Mesenchymal stem cell (in vitro differentiated cells and primary cell): ENCODE data around the gene CDH12.

Experiments used
- DNase-seq: peaks from one replicate; pipeline ENCODE4 v3.0.0-alpha.2; 2013
- H2AFZ ChIP-seq: one replicate; pipeline ENCODE4 v1.6.1; 2013; ENCODE audit warnings: low read depth, mild to moderate bottlenecking, control low read depth, inconsistent platforms, low read length, moderate library complexity
- H2AK5ac ChIP-seq: 2 replicates; pipeline ENCODE4 v1.6.1; 2013; ENCODE audit warnings: low read length, moderate library complexity, mild to moderate bottlenecking, inconsistent platforms; ENCODE audit not compliant: severe bottlenecking
- H2BK120ac ChIP-seq: one replicate; pipeline ENCODE4 v1.6.1; 2013; ENCODE audit warnings: low read depth, mild to moderate bottlenecking, inconsistent platforms, low read length, moderate library complexity
- H2BK12ac ChIP-seq, 2 experiments: one replicate each; pipeline ENCODE4 v1.6.1; 2013; ENCODE audit warnings: inconsistent platforms in 2 of 2, low read length in 2 of 2, mild to moderate bottlenecking in 2 of 2, moderate library complexity in 2 of 2, control low read depth in 1 of 2
- H2BK15ac ChIP-seq: one replicate; pipeline ENCODE4 v1.6.1; 2013; ENCODE audit warnings: mild to moderate bottlenecking, low read depth, inconsistent platforms; ENCODE audit not compliant: poor library complexity, severe bottlenecking
- H2BK5ac ChIP-seq: 2 replicates; pipeline ENCODE4 v1.6.1; 2013; ENCODE audit warnings: low read depth, mild to moderate bottlenecking, low read length, control low read depth, inconsistent platforms; ENCODE audit not compliant: poor library complexity, severe bottlenecking
- H3K14ac ChIP-seq, 2 experiments: one replicate each; pipeline ENCODE4 v1.6.1; 2013; ENCODE audit warnings: inconsistent platforms in 2 of 2, low read length in 2 of 2, control low read depth in 1 of 2, mild to moderate bottlenecking in 1 of 2, moderate library complexity in 1 of 2
- H3K18ac ChIP-seq, 2 experiments: one replicate each; pipeline ENCODE4 v1.6.1; 2013; ENCODE audit warnings: inconsistent platforms in 2 of 2, low read length in 2 of 2, control low read depth in 1 of 2, low read depth in 1 of 2, mild to moderate bottlenecking in 1 of 2
- H3K23ac ChIP-seq, 2 experiments: one replicate each; pipeline ENCODE4 v1.6.1; 2013; ENCODE audit warnings: inconsistent platforms in 2 of 2, low read length in 2 of 2, mild to moderate bottlenecking in 2 of 2, moderate library complexity in 2 of 2, control low read depth in 1 of 2
- H3K27ac ChIP-seq: 2 replicates; pipeline ENCODE4 v1.5.1; 2013; ENCODE audit warnings: mild to moderate bottlenecking, moderate library complexity, low read length, control low read depth, inconsistent platforms; ENCODE audit not compliant: poor library complexity, severe bottlenecking
- H3K27me3 ChIP-seq, 2 experiments: 2 replicates each; pipeline versions ENCODE4 v1.6.1 to v1.7.0; 2013; ENCODE audit warnings: low read length in 2 of 2, mild to moderate bottlenecking in 2 of 2, moderate library complexity in 2 of 2, control low read depth in 1 of 2, inconsistent platforms in 1 of 2; ENCODE audit not compliant: control insufficient read depth in 1 of 2, insufficient read depth in 1 of 2
- H3K36me3 ChIP-seq, 2 experiments: 2 replicates each; pipeline versions ENCODE4 v1.6.1 to v1.7.0; 2013; ENCODE audit warnings: low read length in 2 of 2, control low read depth in 1 of 2, inconsistent platforms in 1 of 2, low read depth in 1 of 2, mild to moderate bottlenecking in 1 of 2; ENCODE audit not compliant: insufficient read depth in 2 of 2, control insufficient read depth in 1 of 2
- H3K4ac ChIP-seq, 2 experiments: one replicate each; pipeline ENCODE4 v1.6.1; 2013; ENCODE audit warnings: inconsistent platforms in 2 of 2, low read length in 2 of 2, mild to moderate bottlenecking in 2 of 2, moderate library complexity in 2 of 2, control low read depth in 1 of 2, low read depth in 1 of 2
- H3K4me1 ChIP-seq: 2 replicates; pipeline ENCODE4 v1.6.1; 2013; ENCODE audit warnings: low read depth, low read length, control low read depth; ENCODE audit not compliant: control insufficient read depth, insufficient read depth
- H3K4me2 ChIP-seq: 2 replicates; pipeline ENCODE4 v1.6.1; 2013; ENCODE audit warnings: low read length, mild to moderate bottlenecking, inconsistent platforms; ENCODE audit not compliant: poor library complexity, severe bottlenecking
- H3K4me3 ChIP-seq, 2 experiments: 2 replicates each; pipeline versions ENCODE4 v1.5.1 to v1.7.0; 2013; ENCODE audit warnings: low read length in 2 of 2, mild to moderate bottlenecking in 2 of 2, control low read depth in 1 of 2, low read depth in 1 of 2; ENCODE audit not compliant: insufficient read depth in 1 of 2
- H3K79me1 ChIP-seq: replicated peaks from 2 replicates; pipeline ENCODE4 v1.6.1; 2013; ENCODE audit warnings: mild to moderate bottlenecking, control low read depth, low read length, inconsistent platforms; ENCODE audit not compliant: poor library complexity, severe bottlenecking
- H3K9ac ChIP-seq: 2 replicates; pipeline ENCODE4 v1.7.0; 2013; ENCODE audit warnings: mild to moderate bottlenecking, low read length, moderate library complexity
- H3K9me3 ChIP-seq: 2 replicates; pipeline ENCODE4 v1.7.0; 2013; ENCODE audit warnings: mild to moderate bottlenecking, low read length; ENCODE audit not compliant: control insufficient read depth
- H4K8ac ChIP-seq: one replicate; pipeline ENCODE4 v1.6.1; 2013; ENCODE audit warnings: inconsistent platforms, mild to moderate bottlenecking, low read length, moderate library complexity
- H4K91ac ChIP-seq: one replicate; pipeline ENCODE4 v1.6.1; 2013; ENCODE audit warnings: mild to moderate bottlenecking, low read length, inconsistent platforms
- WGBS: methylation state at CpG from one replicate; pipeline ENCODE4 v1.1.7; 2013; ENCODE audit warnings: mixed read lengths; 5-methylcytosine and 5-hydroxymethylcytosine counted together

CDH12 gene

GRCh38 chr5:21823076-21823574, 1030.0 kb downstream of the CDH12 start:
- WGBS = 75% methylated on average over 2 of the region's 2 CpGs
- H3K9ac ChIP-seq = no peak overlapping the region
- no peaks in the 10 kb centered on the region for H3K4me1 ChIP-seq
- H3K27ac ChIP-seq = no peak overlapping the region
- H3K14ac ChIP-seq = no peak overlapping the region
- H3K4me2 ChIP-seq = no peak overlapping the region
- no peak overlapping the region for H2AFZ ChIP-seq
- no peaks in the 10 kb centered on the region for H3K9me3 ChIP-seq
- H3K4ac ChIP-seq = no peak overlapping the region
- H2BK12ac ChIP-seq = no peak overlapping the region
- H2BK5ac ChIP-seq = no peak overlapping the region
- H3K4me3 ChIP-seq = no peak overlapping the region
- no peaks in the 10 kb centered on the region for H3K36me3 ChIP-seq
- H3K23ac ChIP-seq = no peak overlapping the region
- H2BK120ac ChIP-seq = no peak overlapping the region
- no peak overlapping the region for H3K18ac ChIP-seq
- no peak overlapping the region for H4K91ac ChIP-seq
- H2BK15ac ChIP-seq = no peak overlapping the region
- H3K27me3 ChIP-seq = no peaks in the 10 kb centered on the region
- H4K8ac ChIP-seq = no peak overlapping the region
- H2AK5ac ChIP-seq = no peak overlapping the region
- no peak for DNase-seq
- no peaks in the 10 kb centered on the region for H3K79me1 ChIP-seq

DNA sequence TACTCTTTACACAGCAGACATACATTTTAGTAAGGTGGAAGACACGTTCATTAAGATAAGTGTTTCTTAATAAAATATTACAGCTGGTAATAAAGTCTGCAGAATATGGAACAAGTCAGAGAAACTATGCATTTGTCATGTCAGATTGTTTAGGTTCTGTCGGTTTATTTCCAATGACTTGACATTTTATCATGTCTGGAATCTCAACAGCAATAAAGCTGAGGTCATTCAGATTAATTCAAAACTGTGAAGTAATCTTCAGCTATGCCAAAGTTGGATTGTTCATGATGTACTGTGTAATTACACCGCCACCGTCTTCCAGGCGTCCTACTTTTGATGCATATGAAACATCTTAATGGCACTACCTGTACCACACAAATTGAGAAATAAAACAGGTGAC, 1032.6 kb downstream of the CDH12 start:
- Histone ChIP-seq H4K8ac (no peak overlapping the region), H3K9me3 (no peaks in the 10 kb centered on the region), H3K4me1 (no peaks in the 10 kb centered on the region), H3K18ac (no peak overlapping the region), H3K14ac (no peak overlapping the region), H3K4me2 (no peak overlapping the region), H2BK12ac (no peak overlapping the region), H3K36me3 (no peaks in the 10 kb centered on the region), H2BK120ac (no peak overlapping the region), H3K27ac (no peak overlapping the region), H3K79me1 (no peaks in the 10 kb centered on the region), H2AK5ac (no peak overlapping the region), H2BK5ac (no peak overlapping the region), H3K4me3 (no peak overlapping the region), H3K27me3 (no peaks in the 10 kb centered on the region), H2AFZ (no peak overlapping the region), H2BK15ac (no peak overlapping the region), H3K4ac (no peak overlapping the region), H3K23ac (no peak overlapping the region), H3K9ac (no peak overlapping the region), H4K91ac (no peak overlapping the region)
- WGBS = 63% methylated on average over 4 of the region's 5 CpGs
- no peak for DNase-seq

DNA sequence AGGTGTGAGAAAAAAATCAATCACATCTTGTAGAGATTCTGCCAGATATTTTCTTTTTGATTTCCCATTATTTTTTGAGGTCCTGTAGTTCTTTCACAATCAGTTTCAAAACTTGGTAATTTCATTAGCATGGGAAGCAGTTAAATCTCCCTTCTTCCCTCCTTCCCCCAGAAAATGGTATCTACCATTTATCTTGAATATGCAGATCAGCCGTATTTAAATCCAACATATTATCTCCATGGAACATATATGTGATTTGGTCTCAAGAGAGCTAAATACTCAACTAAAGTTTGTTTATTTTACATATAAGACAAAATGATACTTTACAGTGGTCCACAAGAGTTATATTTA, 1034.8 kb downstream of the CDH12 start:
- no peak overlapping the region for H2BK15ac ChIP-seq
- no peaks in the 10 kb centered on the region for H3K36me3 ChIP-seq
- H3K23ac ChIP-seq = no peak overlapping the region
- no peak overlapping the region for H3K4ac ChIP-seq
- H3K14ac ChIP-seq = no peak overlapping the region
- H3K9me3 ChIP-seq = no peaks in the 10 kb centered on the region
- no peak overlapping the region for H3K27ac ChIP-seq
- no peaks in the 10 kb centered on the region for H3K79me1 ChIP-seq
- DNase-seq = no peak
- H2BK120ac ChIP-seq = no peak overlapping the region
- no peak overlapping the region for H4K8ac ChIP-seq
- no peak overlapping the region for H4K91ac ChIP-seq
- peak overlapping the region in 1 of 2 experiments; percentile 74 for H3K4me3 ChIP-seq
- H3K4me1 ChIP-seq = no peaks in the 10 kb centered on the region
- H2AFZ ChIP-seq = no peak overlapping the region
- no peaks in the 10 kb centered on the region for H3K27me3 ChIP-seq
- H3K9ac ChIP-seq = peak overlapping the region; percentile 95
- H3K4me2 ChIP-seq = no peak overlapping the region
- H2BK12ac ChIP-seq = no peak overlapping the region
- H2BK5ac ChIP-seq = no peak overlapping the region
- no peak overlapping the region for H3K18ac ChIP-seq
- H2AK5ac ChIP-seq = no peak overlapping the region
- no CpG with 5 or more reads among the region's 1 CpG for WGBS

DNA sequence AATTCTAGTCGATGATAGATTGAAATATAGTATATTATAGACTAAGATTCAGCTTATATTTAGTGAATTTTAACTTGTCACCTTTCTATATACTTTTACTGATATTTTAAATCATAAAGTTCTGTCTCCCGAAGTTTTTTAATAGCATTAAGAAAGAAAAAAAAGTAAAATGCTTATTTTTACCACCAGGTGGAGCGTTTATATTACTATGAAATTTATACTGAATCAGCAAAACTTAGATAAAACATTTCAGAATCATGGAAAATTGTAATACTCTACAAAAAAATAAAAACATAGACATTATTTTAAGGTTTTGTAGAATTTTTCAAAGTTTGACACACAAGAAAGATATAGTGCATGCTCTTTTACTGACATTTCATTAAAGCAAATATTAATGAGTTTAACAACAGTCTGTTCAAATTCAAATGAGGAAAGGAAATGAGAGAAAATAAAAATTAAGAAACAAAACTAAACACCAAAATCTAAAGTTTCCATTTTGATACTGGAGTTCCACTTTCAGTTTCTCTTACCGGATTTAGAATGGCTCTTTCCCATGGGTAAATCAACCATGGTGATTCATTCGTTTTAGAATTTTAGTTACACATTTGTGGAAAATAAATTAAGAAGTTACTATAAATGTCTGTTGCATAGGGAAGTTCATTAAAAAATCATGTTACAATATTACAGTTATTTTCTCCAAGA, 1035.3 kb downstream of the CDH12 start:
- no peak overlapping the region for H2BK12ac ChIP-seq
- H2BK5ac ChIP-seq = no peak overlapping the region
- H4K91ac ChIP-seq = no peak overlapping the region
- H3K27me3 ChIP-seq = no peaks in the 10 kb centered on the region
- no peaks in the 10 kb centered on the region for H3K9me3 ChIP-seq
- H3K36me3 ChIP-seq = no peaks in the 10 kb centered on the region
- no peak overlapping the region for H3K23ac ChIP-seq
- H3K4me1 ChIP-seq = no peaks in the 10 kb centered on the region
- H4K8ac ChIP-seq = no peak overlapping the region
- no peak overlapping the region for H3K4me2 ChIP-seq
- H3K79me1 ChIP-seq = no peaks in the 10 kb centered on the region
- H2BK120ac ChIP-seq = no peak overlapping the region
- H3K4ac ChIP-seq = no peak overlapping the region
- H3K27ac ChIP-seq = no peak overlapping the region
- no peak overlapping the region for H2AFZ ChIP-seq
- H3K18ac ChIP-seq = no peak overlapping the region
- no peak overlapping the region for H2AK5ac ChIP-seq
- no CpG with 5 or more reads among the region's 5 CpGs for WGBS
- peak overlapping the region in 1 of 2 experiments; percentile 74 for H3K4me3 ChIP-seq
- peak overlapping the region; percentile 95 for H3K9ac ChIP-seq
- H3K14ac ChIP-seq = no peak overlapping the region
- H2BK15ac ChIP-seq = no peak overlapping the region
- peak; percentile 7 for DNase-seq
